GM23338 (cell line): ENCODE data around the gene SLC29A2.
A peak's percentile ranks its signal among the peaks of the same experiment; 100 is the strongest.

Source experiments
- CREB1 ChIP-seq: fragments of 250-450 bp; sonication (Bioruptor Pico); IDR thresholded peaks from 2 replicates; pipeline ENCODE4 v1.5.0; 2020; ENCODE audit warnings: low read depth, mild to moderate bottlenecking, moderate library complexity
- CTCF ChIP-seq, 2 experiments: fragments of 200-600 bp in 1 of 2; sonication (generic) in 1 of 2; conservative IDR thresholded peaks; 2 replicates each; pipeline versions ENCODE4 v1.5.1 to v1.6.1; 2016 to 2017; ENCODE audit warnings: antibody characterized with exemption in 2 of 2, low read depth in 2 of 2, mild to moderate bottlenecking in 2 of 2, moderate library complexity in 1 of 2
- EZH2 ChIP-seq: fragments of 200-600 bp; sonication (generic); IDR thresholded peaks from one replicate; pipeline ENCODE4 v1.8.0; 2017; ENCODE audit warnings: antibody characterized with exemption, mild to moderate bottlenecking, low read depth; ENCODE audit not compliant: unreplicated experiment
- EZH2phosphoT487 ChIP-seq: fragments of 200-600 bp; sonication (generic); IDR thresholded peaks from one replicate; pipeline ENCODE4 v1.8.1; 2018; ENCODE audit warnings: antibody characterized with exemption; ENCODE audit not compliant: unreplicated experiment
- NANOG ChIP-seq: IDR thresholded peaks from 2 replicates; pipeline ENCODE4 v1.6.1; 2016; ENCODE audit warnings: antibody characterized with exemption, borderline replicate concordance
- POLR2AphosphoS5 ChIP-seq: IDR thresholded peaks from 2 replicates; pipeline ENCODE4 v1.6.1; 2016; ENCODE audit warnings: antibody characterized with exemption, low read depth
- ZNF114 ChIP-seq: fragments of 250-450 bp; sonication (Bioruptor Pico); IDR thresholded peaks from 2 replicates; pipeline ENCODE4 v1.5.0; 2020; ENCODE audit warnings: mild to moderate bottlenecking, moderate library complexity
- TF ChIP-seq, protein P1 (sequence below): IDR thresholded peaks from one replicate; pipeline ENCODE4 v1.6.1; 2018; ENCODE audit warnings: antibody characterized with exemption; ENCODE audit not compliant: unreplicated experiment

GRCh38 chr11:66316849-66317251 is 54.7 kb downstream of the SLC29A2 start, which contains the start of gene CD248:
- TF ChIP-seq CTCF (conservative IDR thresholded peaks at IDR 0.05; ENCODE audit: low read depth in 2 of 2) (no peak), EZH2phosphoT487 (no peak), POLR2AphosphoS5 (peak; percentile 57), ZNF114 (CRISPR knock-in tag) (no peak), CREB1 (CRISPR knock-in tag) (no peak), NANOG (no peak), EZH2 (no peak)
- TF ChIP-seq, protein P1, sequence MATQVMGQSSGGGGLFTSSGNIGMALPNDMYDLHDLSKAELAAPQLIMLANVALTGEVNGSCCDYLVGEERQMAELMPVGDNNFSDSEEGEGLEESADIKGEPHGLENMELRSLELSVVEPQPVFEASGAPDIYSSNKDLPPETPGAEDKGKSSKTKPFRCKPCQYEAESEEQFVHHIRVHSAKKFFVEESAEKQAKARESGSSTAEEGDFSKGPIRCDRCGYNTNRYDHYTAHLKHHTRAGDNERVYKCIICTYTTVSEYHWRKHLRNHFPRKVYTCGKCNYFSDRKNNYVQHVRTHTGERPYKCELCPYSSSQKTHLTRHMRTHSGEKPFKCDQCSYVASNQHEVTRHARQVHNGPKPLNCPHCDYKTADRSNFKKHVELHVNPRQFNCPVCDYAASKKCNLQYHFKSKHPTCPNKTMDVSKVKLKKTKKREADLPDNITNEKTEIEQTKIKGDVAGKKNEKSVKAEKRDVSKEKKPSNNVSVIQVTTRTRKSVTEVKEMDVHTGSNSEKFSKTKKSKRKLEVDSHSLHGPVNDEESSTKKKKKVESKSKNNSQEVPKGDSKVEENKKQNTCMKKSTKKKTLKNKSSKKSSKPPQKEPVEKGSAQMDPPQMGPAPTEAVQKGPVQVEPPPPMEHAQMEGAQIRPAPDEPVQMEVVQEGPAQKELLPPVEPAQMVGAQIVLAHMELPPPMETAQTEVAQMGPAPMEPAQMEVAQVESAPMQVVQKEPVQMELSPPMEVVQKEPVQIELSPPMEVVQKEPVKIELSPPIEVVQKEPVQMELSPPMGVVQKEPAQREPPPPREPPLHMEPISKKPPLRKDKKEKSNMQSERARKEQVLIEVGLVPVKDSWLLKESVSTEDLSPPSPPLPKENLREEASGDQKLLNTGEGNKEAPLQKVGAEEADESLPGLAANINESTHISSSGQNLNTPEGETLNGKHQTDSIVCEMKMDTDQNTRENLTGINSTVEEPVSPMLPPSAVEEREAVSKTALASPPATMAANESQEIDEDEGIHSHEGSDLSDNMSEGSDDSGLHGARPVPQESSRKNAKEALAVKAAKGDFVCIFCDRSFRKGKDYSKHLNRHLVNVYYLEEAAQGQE = no peak
